ENCODE measurements around the gene RNF187. TPM values are rescaled to one million over a fixed set of nuclear protein-coding genes. Genes with fewer than 3 reads are reported as not detected.

RNF187 gene
- total RNA-seq, 1 donor from 2014 or later: 193 TPM

- H3K4me3 Mint-ChIP-seq (ENCODE audit: unreplicated experiment): no peak overlapping the region
- peaks cover 25% of the 10 kb centered on the region for H3K27me3 Mint-ChIP-seq (ENCODE audit: low read depth)
- no peak for DNase-seq (ENCODE audit: low spot score)
- peaks cover 29% of the 10 kb centered on the region for H3K4me1 Mint-ChIP-seq (ENCODE audit: low read depth)
- H3K36me3 Mint-ChIP-seq (ENCODE audit: low read depth): no peaks in the 10 kb centered on the region
- H3K9me3 Mint-ChIP-seq (ENCODE audit: low read depth): no peaks in the 10 kb centered on the region
- H3K27ac Mint-ChIP-seq (ENCODE audit: unreplicated experiment): no peak overlapping the region
- TF ChIP-seq CTCF (IDR thresholded peaks at IDR 0.05): no peak
Observed at GRCh38 chr1:228462560-228462959, 24.6 kb upstream of the RNF187 start.

- Mint-ChIP-seq H3K9me3 (ENCODE audit: low read depth) (no peaks in the 10 kb centered on the region), H3K4me3 (ENCODE audit: unreplicated experiment) (no peak overlapping the region), H3K27ac (ENCODE audit: unreplicated experiment) (no peak overlapping the region), H3K4me1 (ENCODE audit: low read depth) (peaks cover 27% of the 10 kb centered on the region), H3K27me3 (ENCODE audit: low read depth) (peaks cover 30% of the 10 kb centered on the region), H3K36me3 (ENCODE audit: low read depth) (no peaks in the 10 kb centered on the region)
- DNase-seq (ENCODE audit: low spot score): no peak
- TF ChIP-seq CTCF (IDR thresholded peaks at IDR 0.05): no peak
Observed at GRCh38 chr1:228463009-228463558, 24.1 kb upstream of the RNF187 start.

GRCh38 chr1:228463559-228464455 is 23.4 kb upstream of the RNF187 start:
- Mint-ChIP-seq H3K36me3 (ENCODE audit: low read depth) (no peaks in the 10 kb centered on the region), H3K4me1 (ENCODE audit: low read depth) (peaks cover 22% of the 10 kb centered on the region), H3K9me3 (ENCODE audit: low read depth) (no peaks in the 10 kb centered on the region), H3K27me3 (ENCODE audit: low read depth) (peaks cover 33% of the 10 kb centered on the region), H3K27ac (ENCODE audit: unreplicated experiment) (no peak overlapping the region), H3K4me3 (ENCODE audit: unreplicated experiment) (peak overlapping the region; percentile 78)
- DNase-seq (ENCODE audit: low spot score): no peak
- TF ChIP-seq CTCF (IDR thresholded peaks at IDR 0.05): no peak

- H3K27me3 Mint-ChIP-seq (ENCODE audit: low read depth): peaks cover 33% of the 10 kb centered on the region
- no peaks in the 10 kb centered on the region for H3K36me3 Mint-ChIP-seq (ENCODE audit: low read depth)
- no peak overlapping the region for H3K27ac Mint-ChIP-seq (ENCODE audit: unreplicated experiment)
- TF ChIP-seq CTCF (IDR thresholded peaks at IDR 0.05): no peak
- DNase-seq (ENCODE audit: low spot score): no peak
- peaks cover 19% of the 10 kb centered on the region for H3K4me1 Mint-ChIP-seq (ENCODE audit: low read depth)
- H3K4me3 Mint-ChIP-seq (ENCODE audit: unreplicated experiment): peak overlapping the region; percentile 78
- H3K9me3 Mint-ChIP-seq (ENCODE audit: low read depth): no peaks in the 10 kb centered on the region
Observed at GRCh38 chr1:228464487-228464983, 22.6 kb upstream of the RNF187 start.

- H3K36me3 Mint-ChIP-seq (ENCODE audit: low read depth): no peaks in the 10 kb centered on the region
- H3K4me3 Mint-ChIP-seq (ENCODE audit: unreplicated experiment): peak overlapping the region; percentile 78
- H3K4me1 Mint-ChIP-seq (ENCODE audit: low read depth): peaks cover 19% of the 10 kb centered on the region
- H3K27ac Mint-ChIP-seq (ENCODE audit: unreplicated experiment): no peak overlapping the region
- no peaks in the 10 kb centered on the region for H3K9me3 Mint-ChIP-seq (ENCODE audit: low read depth)
- no peak for TF ChIP-seq CTCF (IDR thresholded peaks at IDR 0.05)
- no peak for DNase-seq (ENCODE audit: low spot score)
- H3K27me3 Mint-ChIP-seq (ENCODE audit: low read depth): peaks cover 33% of the 10 kb centered on the region
Observed at GRCh38 chr1:228465141-228465540, 22.0 kb upstream of the RNF187 start.

All from chondrocyte (in vitro differentiated cells).